Measurements from ENCODE around the gene TTLL8.
"Not testable (repeated sequence)": the region's sequence is repeated elsewhere in the genome, so short reads cannot be mapped to it uniquely, and the experiment has no call there.

The TTLL8 gene

GRCh38 chr22:49994361-49995040, 63.6 kb downstream of the TTLL8 start:
- TF ChIP-seq CTCF (IDR thresholded peaks at IDR 0.05; ENCODE audit: low read depth, low read length) = no peak
- Histone ChIP-seq H3K36me3 (no peaks in the 10 kb centered on the region), H3K27me3 (no peaks in the 10 kb centered on the region), H3K4me1 (peaks cover 3% of the 10 kb centered on the region; the same call in 1 of the 2 replicates), H3K9me3 (peaks cover 4% of the 10 kb centered on the region; the same call in 1 of the 2 replicates), H3K4me3 (ENCODE audit: low read depth, low read length) (no peak overlapping the region)
- DNase-seq = no peak

- Histone ChIP-seq H3K36me3 (no peaks in the 10 kb centered on the region), H3K9me3 (peaks cover 4% of the 10 kb centered on the region; the same call in 1 of the 2 replicates), H3K27me3 (no peaks in the 10 kb centered on the region), H3K4me1 (no peaks in the 10 kb centered on the region), H3K4me3 (ENCODE audit: low read depth, low read length) (no peak overlapping the region)
- no peak for TF ChIP-seq CTCF (IDR thresholded peaks at IDR 0.05; ENCODE audit: low read depth, low read length)
- peak; percentile 6 for DNase-seq
Measured at GRCh38 chr22:49993649-49994360, 64.3 kb downstream of the TTLL8 start.

GRCh38 chr22:49992921-49993648, 65.0 kb downstream of the TTLL8 start:
- H3K9me3 ChIP-seq = peaks cover 4% of the 10 kb centered on the region; the same call in 1 of the 2 replicates
- no peak overlapping the region for H3K4me3 ChIP-seq (ENCODE audit: low read depth, low read length)
- H3K36me3 ChIP-seq = no peaks in the 10 kb centered on the region
- H3K4me1 ChIP-seq = no peaks in the 10 kb centered on the region
- peak; percentile 76 for DNase-seq
- TF ChIP-seq CTCF (IDR thresholded peaks at IDR 0.05; ENCODE audit: low read depth, low read length) = peak; percentile 78
- H3K27me3 ChIP-seq = no peaks in the 10 kb centered on the region

DNA sequence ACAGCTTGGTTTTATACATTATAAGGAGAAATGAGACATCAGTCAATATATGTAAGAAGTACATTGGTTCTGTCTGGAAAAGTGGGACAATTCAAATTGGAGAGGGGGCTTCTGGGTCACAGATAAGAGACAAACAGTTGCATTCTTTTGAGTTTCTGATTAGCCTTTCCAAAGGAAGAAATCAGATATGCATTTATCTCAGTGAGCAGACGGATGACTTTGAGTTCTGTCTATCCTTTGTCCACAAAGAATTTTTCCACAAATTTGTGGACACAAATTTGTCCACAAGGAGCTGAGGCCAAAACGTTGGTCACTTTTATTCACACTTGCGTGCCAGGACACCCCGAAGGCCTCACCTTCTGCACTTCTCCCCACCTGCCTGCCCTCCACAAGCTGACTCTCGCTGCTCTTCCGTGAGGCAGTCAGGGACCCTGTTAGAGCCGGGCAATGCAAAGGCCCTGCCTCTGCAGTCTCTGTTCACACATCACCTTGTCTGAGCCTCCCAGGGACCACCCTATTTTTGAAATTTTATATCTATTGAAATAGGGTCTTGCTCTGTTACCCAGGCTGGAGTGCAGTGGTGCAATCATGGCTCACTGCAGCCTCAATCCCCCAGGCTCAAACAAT, 66.1 kb downstream of the TTLL8 start:
- H3K9me3 ChIP-seq = peaks cover 4% of the 10 kb centered on the region; the same call in 1 of the 2 replicates
- TF ChIP-seq CTCF (IDR thresholded peaks at IDR 0.05; ENCODE audit: low read depth, low read length) = no peak
- no peaks in the 10 kb centered on the region for H3K36me3 ChIP-seq
- H3K27me3 ChIP-seq = no peaks in the 10 kb centered on the region
- no peak overlapping the region for H3K4me3 ChIP-seq (ENCODE audit: low read depth, low read length)
- no peaks in the 10 kb centered on the region for H3K4me1 ChIP-seq
- no peak for DNase-seq

GRCh38 chr22:49991167-49991566, 66.9 kb downstream of the TTLL8 start:
- no peak for TF ChIP-seq CTCF (IDR thresholded peaks at IDR 0.05; ENCODE audit: low read depth, low read length)
- DNase-seq = no peak
- H3K4me3 ChIP-seq (ENCODE audit: low read depth, low read length) = no peak overlapping the region
- no peaks in the 10 kb centered on the region for H3K36me3 ChIP-seq
- no peaks in the 10 kb centered on the region for H3K27me3 ChIP-seq
- H3K4me1 ChIP-seq = no peaks in the 10 kb centered on the region
- peaks cover 4% of the 10 kb centered on the region; the same call in 1 of the 2 replicates for H3K9me3 ChIP-seq

GRCh38 chr22:49989826-49990225, 68.3 kb downstream of the TTLL8 start:
- not testable (repeated sequence) for H3K4me1 ChIP-seq; H3K27me3 ChIP-seq; H3K36me3 ChIP-seq; H3K4me3 ChIP-seq (ENCODE audit: low read depth, low read length); H3K9me3 ChIP-seq; DNase-seq
